Left colon (tissue), 2 donors: ENCODE data around the gene PPL. TPM values are rescaled to one million over a fixed set of nuclear protein-coding genes. Genes with fewer than 3 reads are reported as not detected.

Source experiments
- ATAC-seq: fragments of 200-7000 bp; cut with Tn5 transposase; one replicate; pipeline ENCODE4 v1.9.1; 2020; ENCODE audit warnings: mild to moderate bottlenecking, moderate library complexity
- DNase-seq, 2 donors: peaks; one replicate each; pipeline ENCODE4 v3.0.0-alpha.2; 2020
- intact Hi-C, 2 donors: fragments of 100-400 bp; cut with DNase I in 1 of 2; cut with micrococcal nuclease in 1 of 2; formaldehyde crosslinking; loops; one replicate each; pipeline versions ENCODE4 v1.11.2 to v1.14.0; 2022; cut with DNase I, micrococcal nuclease
- total RNA-seq, 2 donors: library from RNA; stranded (reverse); fragmentation: NEBNext Ultra II Directional; extraction: Animal tissue kit (Norgen Biotek cat#: 25700); gene quantifications; one replicate each; pipeline ENCODE4 v1.2.1, GENCODE V29; 2021
- donor health status: DM: no; HTN: no; CAD: no.
- donor health status: DM: yes; HTN: yes; CAD: no.

The PPL gene
- total RNA-seq, 2 donors from 2014 or later: 14.7 to 15.6 TPM

DNA sequence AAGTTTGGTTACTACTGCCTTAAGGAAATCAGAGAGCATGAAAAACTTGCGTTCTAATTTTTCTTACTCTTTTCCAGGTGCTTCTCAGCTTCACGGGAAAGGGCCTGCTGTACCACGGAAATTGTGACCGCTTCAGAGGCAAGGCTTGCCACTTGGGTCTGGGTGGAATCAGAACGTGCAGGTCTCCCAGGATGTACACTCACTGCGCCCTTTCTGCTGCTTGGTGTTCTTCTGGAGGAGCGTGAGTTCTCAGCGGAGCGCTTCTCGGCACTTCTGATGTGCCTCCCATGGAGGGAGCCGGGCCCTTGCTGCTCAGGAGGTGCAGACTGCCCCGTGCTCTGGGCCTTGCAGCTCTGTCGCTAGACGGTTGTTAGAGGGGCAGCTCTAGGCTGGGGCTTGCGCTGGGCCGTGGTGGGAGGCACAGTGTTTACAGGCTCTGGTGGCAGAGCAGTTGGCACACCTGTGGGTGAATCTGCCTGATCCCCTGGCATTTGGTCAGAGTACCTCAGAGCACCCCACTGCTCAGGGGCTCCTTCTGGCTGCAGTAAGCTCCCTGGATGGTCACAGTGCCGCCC lies 56.9 kb downstream of the PPL start:
- DNase-seq (no peak), ATAC-seq (no peak)
- intact Hi-C loops: no loop called here

DNA sequence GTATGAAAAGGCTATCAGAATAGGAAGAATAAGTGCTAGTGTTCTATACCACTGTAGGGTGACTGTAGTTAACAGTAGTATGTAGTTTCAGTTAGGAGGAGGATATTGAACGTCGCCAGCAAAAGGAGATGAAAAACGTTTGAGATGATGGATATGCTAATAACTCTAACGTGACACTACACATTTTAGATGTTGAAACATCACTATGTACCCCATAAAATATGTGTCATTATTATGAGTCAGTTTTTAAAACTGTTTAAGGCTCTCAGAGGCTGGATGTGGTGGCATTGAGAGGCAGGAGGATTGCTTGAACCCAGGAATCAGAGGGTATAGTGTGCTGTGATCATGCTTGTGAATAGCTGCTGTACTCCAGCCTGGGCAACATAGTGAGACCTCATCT lies 57.9 kb downstream of the PPL start:
- ATAC-seq (no peak), DNase-seq (no peak)
- intact Hi-C loops: no loop called here

DNA sequence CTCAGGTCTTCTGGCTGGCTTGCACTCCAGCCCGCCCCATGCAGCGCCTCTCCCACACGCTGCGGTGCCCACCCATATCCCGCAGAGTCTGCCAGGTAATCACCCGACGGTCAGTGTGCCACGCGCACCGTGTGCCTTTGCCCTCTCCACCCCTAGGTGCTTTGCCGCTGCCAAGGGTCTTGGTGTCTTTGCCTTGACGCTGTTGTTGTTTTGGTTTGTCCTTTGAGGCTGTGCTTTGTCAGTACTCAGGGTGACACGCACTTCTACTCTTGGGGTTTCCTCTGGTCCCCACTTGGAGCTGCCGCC lies 59.6 kb downstream of the PPL start:
- DNase-seq (no peak), ATAC-seq (no peak)
- intact Hi-C loops: no loop called here

DNA sequence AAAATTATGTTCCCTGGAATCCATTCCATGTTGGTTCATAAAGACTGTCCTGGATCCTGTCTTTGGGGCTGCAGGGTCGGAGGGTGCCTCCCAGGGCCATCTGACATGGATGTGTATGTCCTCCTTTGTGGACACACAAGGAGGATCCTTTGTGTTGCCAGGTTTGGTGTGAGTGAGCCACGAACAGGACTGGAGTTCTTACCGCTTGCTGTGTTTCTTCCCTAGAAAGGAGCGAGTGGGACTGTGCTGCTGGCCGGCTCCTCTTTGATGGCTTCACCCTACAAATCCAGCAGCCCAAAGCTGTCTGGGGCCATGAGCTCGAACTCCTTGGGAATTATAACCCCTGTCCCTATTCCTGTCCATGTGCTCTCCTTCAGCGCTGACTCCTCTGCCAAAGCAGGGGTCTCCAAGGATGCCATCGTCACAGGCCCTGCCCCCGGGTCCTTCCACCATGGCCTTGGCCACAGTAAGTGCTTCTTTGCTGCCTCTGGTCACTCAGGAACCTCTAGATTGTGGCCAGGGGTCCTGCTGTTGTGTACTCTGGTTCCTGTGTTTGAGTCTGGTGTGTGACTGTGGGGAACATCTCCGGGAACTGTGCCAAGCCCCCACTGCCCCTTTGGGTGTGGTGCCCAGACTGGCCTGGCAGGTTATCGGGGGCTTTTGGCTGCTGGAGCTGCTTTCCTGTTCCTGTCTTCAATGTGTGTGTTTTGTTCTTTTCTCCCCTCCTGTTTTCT lies 60.1 kb downstream of the PPL start:
- ATAC-seq: no peak
- intact Hi-C loops: no loop called here

DNA sequence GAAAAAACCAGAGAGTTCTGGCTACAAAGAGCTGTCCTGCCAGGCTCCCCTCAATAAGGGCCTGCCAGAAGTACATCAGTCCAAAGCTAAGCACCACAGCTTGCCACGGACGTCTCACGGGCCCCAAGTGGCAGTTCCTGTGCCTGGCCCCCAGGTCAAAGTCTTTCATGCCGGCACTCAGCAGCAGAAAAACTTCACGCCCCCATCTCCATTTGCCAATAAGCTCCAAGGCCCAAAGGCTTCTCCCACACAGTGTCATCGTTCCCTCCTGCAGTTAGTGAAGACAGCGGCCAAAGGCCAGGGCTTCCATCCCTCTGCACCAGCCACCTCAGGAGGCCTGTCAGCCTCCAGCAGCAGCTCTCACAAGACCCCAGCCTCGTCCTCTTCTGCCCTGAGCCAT lies 62.3 kb downstream of the PPL start:
- intact Hi-C loops: no loop called here
- ATAC-seq (no peak), DNase-seq (no peak)

More for the DNA sequence above, 60.1 kb downstream of the PPL start:
- DNase-seq: no peak

DNA sequence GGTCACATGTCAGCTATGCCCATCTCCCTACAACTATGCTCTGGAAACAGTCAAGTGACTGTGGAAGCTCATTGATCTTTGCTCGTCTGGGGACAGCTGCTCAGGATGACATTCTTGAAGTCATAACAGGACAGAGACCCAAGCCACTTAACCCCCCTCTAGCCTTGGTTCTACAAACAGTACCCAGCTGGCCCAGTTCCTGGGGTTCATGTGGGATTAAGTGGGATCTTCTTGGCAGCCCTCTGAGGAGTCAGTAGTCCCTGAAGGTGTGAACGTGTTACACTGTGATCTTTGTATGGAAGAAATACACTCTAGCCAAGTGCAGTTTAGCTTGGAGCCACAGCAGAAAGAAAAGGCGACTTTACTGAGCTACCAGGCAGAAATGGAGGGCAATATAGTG lies 63.9 kb downstream of the PPL start:
- DNase-seq: no peak
- ATAC-seq: no peak
- intact Hi-C loops: no loop called here

DNA sequence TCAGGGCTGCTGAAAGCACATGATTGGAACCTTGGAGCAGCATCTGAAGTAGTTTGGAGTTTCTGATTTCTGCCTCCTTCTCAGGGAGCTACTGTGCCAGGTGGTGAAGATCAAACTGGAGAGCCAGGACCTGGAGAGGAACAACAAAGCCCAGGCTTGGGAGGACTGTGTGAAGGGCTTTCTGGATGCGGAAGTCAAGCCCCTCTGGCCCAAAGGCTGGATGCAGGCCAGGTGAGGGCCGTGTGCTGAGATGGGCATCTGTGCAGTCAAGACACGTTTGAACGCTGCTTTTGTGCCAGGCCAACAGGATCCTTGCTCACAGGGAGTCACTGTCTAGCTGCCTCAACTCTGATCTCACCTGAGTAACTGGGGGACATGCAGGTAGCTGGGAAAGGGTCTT lies 65.9 kb downstream of the PPL start:
- ATAC-seq: no peak
- intact Hi-C loops: no loop called here
- DNase-seq: no peak

DNA sequence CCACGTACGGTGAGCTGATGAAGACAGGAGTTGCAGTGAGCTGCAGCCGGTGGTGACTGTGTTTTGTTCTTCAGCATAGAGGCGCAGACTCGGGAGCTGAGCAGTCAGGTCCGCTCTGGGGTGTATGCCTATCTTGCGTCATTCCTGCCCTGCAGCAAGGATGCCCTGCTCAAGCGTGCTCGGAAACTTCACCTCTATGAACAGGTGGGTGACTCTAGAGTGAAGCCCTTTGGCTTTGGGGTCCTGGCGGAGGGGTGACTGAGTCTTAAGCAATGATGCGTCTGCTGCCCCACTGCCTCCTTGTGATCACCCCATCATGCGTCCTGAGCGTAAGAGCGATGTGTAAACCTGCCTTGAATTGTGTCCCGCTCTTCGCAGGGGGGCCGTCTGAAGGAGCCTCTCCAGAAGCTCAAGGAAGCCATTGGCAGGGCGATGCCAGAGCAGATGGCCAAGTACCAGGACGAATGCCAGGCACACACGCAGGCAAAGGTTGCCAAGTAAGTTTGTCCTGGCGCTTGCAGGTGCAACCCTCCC lies 66.7 kb downstream of the PPL start:
- ATAC-seq (no peak), DNase-seq (no peak)
- intact Hi-C loops: no loop called here

DNA sequence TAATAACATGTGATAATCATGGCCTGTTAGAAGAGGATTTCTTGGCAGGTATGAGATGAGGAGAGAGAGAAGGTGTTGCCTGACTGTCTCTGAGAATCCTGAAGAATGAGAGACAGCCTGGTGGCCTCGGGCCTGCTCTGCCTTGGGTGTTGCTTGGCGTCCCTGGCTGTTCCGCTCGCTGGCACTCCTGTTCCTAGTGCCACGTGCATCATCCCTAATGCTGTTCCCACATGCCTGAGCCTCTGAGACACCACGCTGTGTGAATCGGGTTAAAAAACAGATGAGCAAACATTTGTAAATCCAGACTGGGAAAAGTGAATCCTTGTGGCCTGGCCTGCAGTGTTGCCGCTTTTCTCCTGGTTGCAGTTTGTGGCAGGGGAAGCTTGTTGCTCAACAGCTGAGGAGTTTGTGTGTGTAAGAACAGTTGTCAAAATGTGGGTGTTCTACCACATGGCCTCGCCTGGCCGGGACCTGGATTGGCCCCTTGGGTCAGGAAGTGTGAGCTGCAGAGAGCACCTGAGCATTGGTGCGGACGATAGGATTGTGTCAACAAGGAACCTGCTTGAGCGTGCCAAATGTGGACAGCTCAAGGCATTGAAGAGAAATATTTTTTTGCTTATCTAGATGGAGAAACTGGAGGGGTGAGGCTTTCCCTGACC lies 67.7 kb downstream of the PPL start:
- peak; percentile 41 for ATAC-seq
- intact Hi-C loops: no loop called here
- no peak for DNase-seq

DNA sequence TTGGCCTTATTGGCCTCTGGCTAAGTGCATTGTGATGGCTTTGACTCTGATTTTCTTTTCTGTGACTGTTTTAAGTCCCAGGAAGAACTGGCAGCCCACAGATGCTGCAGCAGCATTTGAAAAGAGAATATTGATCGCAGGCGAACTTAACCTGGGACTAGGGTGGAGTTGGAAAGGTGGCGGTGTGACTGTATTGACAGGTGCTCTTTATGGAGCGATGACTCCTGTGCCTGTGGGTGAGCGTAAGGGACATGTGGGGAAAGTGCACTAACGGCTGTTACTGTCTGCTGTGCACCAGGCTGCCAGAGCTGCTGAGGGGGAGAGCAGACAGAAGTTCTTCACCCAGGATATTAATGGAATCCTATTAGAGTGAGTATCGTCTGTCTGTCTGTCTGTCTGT lies 68.4 kb downstream of the PPL start:
- DNase-seq (no peak), ATAC-seq (peak; percentile 82)
- intact Hi-C loops: no loop called here

DNA sequence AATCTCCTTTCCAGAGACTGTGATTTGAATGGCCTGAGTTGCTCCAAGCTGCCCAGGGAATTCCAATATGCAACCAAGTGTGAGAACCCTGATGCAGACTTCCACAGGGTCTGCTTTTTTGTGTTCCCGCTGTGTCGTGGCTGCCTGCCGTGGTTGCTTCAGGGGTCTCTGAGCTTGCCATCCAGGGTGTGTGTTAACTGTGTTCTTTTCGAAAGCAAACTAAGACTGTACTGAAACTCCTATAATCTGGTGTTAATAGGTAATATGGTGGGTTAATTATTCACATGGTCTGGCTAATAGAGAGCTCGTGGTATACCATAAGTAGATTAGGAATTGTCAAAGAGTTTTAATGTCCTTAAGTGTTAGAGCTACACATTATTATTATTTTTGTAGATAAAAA lies 68.9 kb downstream of the PPL start:
- intact Hi-C loops: no loop called here

DNA sequence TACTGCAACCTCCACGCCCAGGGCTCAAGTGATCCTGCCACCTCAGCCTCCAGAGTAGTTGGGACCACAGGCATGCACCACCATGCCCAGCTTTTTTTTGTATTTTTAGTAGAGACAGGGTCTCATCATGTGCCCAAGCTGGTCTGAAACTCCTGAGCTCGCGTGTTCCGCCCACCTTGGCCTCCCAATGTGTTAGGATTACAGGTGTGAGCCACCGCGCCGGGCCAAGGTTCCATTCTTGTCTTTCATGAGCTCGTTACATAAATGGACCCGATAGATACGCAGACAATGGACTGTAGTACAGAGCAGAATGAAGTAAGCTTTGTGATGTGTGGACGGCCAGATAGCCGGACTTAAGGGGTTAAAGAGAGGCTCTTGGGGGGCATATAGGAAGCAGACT lies 70.4 kb downstream of the PPL start:
- ATAC-seq (no peak), DNase-seq (no peak)
- intact Hi-C loops: no loop called here

More for the DNA sequence above, 68.9 kb downstream of the PPL start:
- ATAC-seq (no peak), DNase-seq (no peak)

DNA sequence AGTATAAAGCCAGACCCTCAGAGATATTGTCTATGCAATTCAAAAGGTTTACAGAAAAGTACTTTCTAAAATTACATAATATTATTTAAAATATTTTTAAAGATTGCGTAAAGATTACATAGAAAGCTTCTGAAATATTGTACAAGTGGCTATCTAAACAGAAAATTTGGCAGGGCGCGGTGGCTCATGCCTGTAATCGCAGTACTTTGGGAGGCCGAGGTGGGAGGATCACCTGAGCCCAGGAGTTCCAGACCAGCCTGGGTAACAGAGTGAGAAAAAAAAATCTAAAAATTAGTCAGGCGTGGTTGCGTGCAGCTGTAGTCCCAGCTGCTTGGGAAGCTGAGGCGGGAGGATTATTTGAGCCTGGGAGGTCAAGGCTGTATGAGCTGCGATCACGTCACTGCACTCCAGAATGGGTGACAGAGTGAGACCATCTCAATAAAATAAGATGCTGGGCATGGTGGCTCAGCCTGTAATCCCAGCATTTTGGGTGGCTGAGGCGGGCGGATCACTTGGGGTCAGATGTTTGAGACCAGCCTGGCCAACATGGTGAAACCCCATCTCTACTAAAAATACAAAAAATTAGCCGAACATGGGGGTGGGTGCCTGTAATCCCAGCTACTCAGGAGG lies 71.6 kb downstream of the PPL start:
- intact Hi-C loops: no loop called here
- no peak for ATAC-seq
- DNase-seq: no peak

DNA sequence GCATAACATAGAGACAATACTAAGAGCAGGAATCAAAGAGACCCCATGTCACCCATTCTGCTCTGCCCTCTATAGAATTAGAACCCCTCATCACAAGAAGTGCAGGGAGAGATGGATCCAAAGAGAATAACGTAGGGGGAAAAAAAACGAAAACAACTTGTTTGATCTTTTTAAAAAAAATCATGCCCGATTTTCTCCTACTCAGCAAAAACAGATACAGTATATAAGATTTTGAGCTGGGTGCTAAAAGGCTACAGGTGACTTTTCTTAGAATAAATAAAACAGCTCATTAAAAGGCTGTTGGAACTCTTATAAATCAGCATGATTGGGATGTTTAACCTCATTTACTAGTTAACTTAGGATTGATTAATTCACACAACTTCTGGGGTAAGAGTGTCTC lies 72.2 kb downstream of the PPL start:
- DNase-seq: no peak
- ATAC-seq: no peak
- intact Hi-C loops: no loop called here

DNA sequence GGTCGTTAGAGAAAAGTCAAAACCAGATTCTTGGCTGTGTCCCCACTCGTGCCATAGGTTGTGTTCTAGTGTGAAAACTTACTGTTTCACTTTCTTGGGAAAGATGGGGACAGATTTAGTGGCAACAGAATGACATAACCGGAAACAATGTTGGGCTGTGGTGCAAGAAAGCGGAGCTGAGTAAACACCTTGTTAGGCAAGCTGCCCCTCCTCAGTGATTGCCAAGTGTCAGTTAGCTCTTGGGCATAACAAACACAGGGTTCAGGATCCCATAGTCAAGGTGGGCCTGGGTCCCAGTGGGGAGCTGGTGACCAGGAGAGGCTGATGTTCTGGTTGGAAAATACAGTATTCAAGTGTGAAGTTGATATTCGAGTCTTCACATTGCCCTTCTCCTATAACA lies 74.3 kb downstream of the PPL start:
- ATAC-seq: peak; percentile 77
- no peak for DNase-seq
- intact Hi-C loops: no loop called here

DNA sequence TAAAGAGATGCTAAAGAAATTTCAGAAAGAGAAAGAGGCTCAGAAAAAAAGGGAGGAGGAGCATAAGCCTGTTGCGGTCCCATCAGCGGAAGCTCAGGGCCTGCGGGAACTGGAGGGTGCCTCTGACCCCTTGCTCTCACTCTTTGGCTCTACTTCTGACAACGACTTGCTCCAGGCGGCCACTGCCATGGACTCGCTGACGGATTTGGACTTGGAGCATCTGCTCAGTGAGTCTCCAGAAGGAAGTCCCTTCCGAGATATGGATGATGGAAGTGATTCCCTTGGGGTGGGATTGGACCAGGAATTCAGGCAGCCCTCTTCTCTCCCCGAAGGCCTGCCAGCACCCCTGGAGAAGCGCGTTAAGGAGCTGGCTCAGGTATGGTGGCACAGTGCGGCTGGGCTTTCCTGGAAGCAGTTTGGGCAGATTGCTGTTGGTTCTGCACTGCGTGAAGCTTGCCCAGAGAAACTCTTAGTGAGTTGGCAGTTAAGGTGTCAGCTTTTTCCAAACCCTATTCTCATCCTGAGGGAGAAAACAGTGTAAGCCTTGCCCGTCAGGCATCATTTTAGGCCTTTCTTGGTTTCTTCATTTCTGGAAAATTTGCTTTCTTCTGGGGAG lies 76.1 kb downstream of the PPL start:
- no peak for ATAC-seq
- no peak for DNase-seq
- intact Hi-C loops: no loop called here

DNA sequence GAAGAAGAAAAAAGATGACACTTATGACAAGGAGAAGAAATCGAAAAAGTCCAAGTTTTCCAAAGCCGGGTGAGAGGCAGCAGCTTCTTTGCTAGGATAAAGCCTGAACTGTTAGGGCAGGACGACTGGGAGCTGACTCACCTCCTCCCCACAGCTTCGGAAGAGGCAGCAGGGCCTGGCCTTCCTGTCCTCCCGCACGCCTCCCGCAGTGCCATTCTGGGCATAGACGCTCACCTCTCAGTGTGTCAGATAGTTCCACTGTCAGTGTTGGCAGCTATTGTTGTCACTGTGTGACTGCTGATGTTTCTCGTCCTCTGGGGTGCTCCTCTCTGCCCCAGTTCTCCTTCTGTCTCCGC lies 77.1 kb downstream of the PPL start:
- intact Hi-C loops: no loop called here
- ATAC-seq: no peak
- DNase-seq: no peak

DNA sequence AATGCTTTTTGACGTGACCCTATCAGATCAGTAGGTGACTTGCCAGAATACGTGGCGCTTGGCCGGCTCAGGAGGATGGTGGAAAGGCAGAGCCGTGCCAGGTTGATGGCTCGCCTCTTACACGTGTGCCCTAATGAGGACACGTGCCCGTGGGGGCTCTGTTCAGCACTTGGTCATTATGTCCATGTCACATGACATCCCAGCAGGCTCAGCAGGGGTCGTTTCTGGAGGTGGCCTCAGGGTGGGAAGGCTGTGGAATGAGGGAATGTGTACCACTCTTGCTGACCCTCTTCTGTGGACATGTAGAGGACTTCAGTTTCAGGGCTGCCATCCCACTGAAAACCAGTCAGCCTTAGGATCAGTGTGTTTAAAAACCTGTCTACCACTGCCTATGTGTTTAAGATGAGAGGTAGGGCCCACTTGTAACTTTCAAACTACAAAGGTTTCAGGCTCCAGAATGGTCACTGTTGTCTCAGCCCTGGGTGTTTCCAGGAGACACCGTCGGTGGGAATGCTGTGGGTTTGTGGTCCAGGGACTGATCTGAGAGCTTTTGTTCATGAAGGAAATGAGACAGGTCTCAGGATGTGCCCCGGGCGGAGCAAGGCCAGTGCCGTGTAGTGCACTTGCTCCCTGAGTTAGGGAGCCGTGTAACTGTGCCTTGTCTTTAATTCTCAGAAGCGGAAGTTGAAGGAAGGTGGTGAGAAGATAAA lies 77.6 kb downstream of the PPL start:
- intact Hi-C loops: no loop called here
- no peak for DNase-seq
- no peak for ATAC-seq

DNA sequence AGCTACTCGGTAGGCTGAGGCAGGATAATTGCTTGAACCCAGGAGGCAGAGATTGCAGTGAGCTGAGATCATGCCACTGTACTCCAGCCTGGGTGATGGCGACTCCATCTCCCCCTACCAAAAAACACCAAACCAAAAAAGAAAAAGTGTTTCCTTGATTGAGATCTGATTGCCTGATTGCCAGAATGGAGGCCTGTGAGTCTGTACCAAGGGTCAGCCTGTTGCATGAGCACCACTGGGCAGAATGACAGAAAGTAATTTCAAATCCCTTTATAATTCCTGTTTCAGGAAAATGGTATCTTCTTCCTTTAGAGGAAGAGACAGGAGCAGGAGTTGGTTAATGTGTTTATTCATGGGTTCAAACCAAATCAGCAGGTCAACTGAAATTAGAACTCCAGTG lies 81.1 kb downstream of the PPL start:
- intact Hi-C loops: no loop called here
- no peak for DNase-seq
- ATAC-seq: no peak
